Mammary epithelial cell (primary cell): ENCODE data around the gene PPP1R12B.
"Not testable (repeated sequence)": the region's sequence is repeated elsewhere in the genome, so short reads cannot be mapped to it uniquely, and the experiment has no call there.

Source experiments
- CTCF ChIP-seq, 2 donors: IDR thresholded peaks in 1 of 2; conservative IDR thresholded peaks in 1 of 2; 2 replicates each; pipeline ENCODE4 v1.5.1; 2011 to 2012; ENCODE audit warnings: inconsistent platforms in 2 of 2, low read length in 2 of 2, mild to moderate bottlenecking in 2 of 2, control low read depth in 1 of 2, low read depth in 1 of 2; ENCODE audit not compliant: insufficient read depth in 1 of 2; ENCODE audit errors: extremely low read depth in 1 of 2
- EZH2 ChIP-seq: IDR thresholded peaks from 2 replicates; pipeline ENCODE4 v1.6.1; 2012; ENCODE audit warnings: low read length, inconsistent platforms, borderline replicate concordance

GRCh38 chr1:202419731-202420130 lies 71.2 kb downstream of the PPP1R12B start:
- TF ChIP-seq CTCF (conservative IDR thresholded peaks at IDR 0.05 in 1 of 2, IDR thresholded peaks at IDR 0.05 in 1 of 2; ENCODE audit: extremely low read depth in 1 of 2, insufficient read depth in 1 of 2, low read depth in 1 of 2, low read length in 2 of 2); EZH2: not testable (repeated sequence)
